ENCODE results near the gene OR52A5.
"Not testable (repeated sequence)": the region's sequence is repeated elsewhere in the genome, so short reads cannot be mapped to it uniquely, and the experiment has no call there.

OR52A5 gene

DNA sequence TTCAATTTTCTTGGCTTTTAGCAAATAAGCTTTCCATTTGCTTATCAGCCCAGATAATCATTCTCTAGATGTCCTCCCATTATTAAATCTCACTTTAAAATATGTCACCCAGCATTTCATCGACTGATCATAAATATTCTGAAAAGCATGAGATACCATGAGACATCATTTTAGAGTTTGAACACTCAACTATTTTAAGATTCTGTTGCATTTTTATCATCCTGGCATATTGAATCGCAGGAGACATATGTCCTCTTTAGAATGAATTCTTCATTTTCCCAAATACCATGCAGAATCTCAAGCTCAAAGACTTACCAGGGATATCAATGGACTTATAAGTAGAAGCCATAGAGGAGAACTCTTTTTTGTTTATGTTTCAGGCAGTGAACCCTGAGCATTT is at the start of gene OR52A5:
OR52A5 (minus strand) TSS at position 361 of the 400 bp plus-strand sequence. CDS start 5,714 bp downstream, outside the sequence.
- no peak within 1 kb of the TSS for H3K27ac ChIP-seq
- no peak within 1 kb of the TSS for H3K4me3 ChIP-seq
- no peaks in the 10 kb centered on the region for H3K9me3 ChIP-seq (replicated peaks in 1 of 11)
- no peak within 1 kb of the TSS for H3K9ac ChIP-seq
- no peaks in the 10 kb centered on the region for H3K36me3 ChIP-seq
- TF ChIP-seq Cebpa-rat (IDR thresholded peaks at IDR 0.05) = no peak
- no peaks in the 10 kb centered on the region for H3K4me1 ChIP-seq
- H3K27me3 ChIP-seq = no peaks in the 10 kb centered on the region
- no peaks in the 10 kb centered on the region for H4K20me1 ChIP-seq
- no peak within 1 kb of the TSS for H3K4me2 ChIP-seq

DNA sequence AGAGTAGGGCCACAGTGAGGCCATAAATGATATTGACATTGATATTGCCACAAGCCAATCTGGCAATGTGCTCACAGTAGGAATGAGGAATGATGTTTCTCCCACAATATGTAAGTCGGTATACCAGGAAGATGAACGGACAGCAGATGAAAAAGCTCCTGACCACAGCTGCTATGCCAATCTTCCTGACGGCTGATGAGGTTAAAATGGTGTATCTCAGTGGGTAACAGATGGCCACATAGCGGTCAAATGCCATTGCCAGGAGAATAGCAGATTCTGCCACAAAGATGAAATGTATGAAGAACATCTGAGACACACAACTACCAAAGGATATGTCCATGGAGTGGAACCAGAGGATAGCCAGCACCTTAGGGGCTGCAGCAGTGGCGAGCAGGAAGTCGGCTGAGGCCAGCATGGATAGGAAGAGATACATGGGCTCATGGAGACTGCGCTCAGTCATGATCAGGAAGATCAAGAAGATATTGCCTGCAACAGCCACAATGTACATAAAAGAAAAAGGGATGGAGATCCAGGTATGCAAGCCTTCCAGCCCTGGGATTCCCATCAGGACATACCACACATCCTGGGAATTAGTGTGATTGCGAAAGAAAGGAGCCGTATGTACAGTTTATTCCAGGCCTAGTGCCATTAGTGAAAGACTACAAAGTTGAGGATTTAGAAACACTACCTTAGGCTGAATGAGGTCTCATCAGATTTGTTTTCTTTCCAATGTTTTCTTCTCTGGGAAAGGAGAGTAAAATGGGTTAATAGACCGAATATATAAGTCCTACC is 40.1 kb upstream of the OR52A5 start:
- Histone ChIP-seq H3K4me3 (no peak overlapping the region), H3K9ac (no peak overlapping the region), H3K27ac (no peak overlapping the region), H4K20me1 (no peaks in the 10 kb centered on the region), H3K27me3 (no peaks in the 10 kb centered on the region), H3K36me3 (no peaks in the 10 kb centered on the region), H3K9me3 (replicated peaks in 1 of 11) (no peaks in the 10 kb centered on the region), H3K4me2 (no peak overlapping the region), H3K4me1 (no peaks in the 10 kb centered on the region)
- peak in 2 of 11 experiments; percentile 16 to 59; a peak in 3 of 22 replicates for TF ChIP-seq Cebpa-rat (IDR thresholded peaks at IDR 0.05)

DNA sequence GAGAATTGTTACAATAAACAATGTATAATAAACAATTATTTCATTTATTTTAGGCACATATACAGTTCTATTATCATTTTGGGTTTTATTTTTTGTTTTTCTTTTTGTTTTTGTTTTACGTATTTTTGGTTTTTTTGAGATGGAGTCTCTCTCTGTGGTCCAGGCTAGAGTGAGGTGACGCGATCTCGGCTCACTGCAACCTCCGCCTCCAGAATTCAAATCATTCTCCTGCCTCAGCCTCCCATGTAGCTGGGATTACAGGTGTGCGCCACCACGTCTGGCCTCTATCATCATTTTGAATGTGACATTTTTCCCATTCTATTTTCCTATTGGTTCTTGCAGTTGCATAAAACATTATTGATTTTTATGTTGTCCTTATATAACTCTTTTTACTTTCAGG is 36.8 kb upstream of the OR52A5 start:
- H3K4me3 ChIP-seq = no peak overlapping the region
- H4K20me1 ChIP-seq = no peaks in the 10 kb centered on the region
- H3K4me1 ChIP-seq = no peaks in the 10 kb centered on the region
- H3K36me3 ChIP-seq = no peaks in the 10 kb centered on the region
- TF ChIP-seq Cebpa-rat (IDR thresholded peaks at IDR 0.05) = no peak
- no peak overlapping the region for H3K4me2 ChIP-seq
- H3K9ac ChIP-seq = no peak overlapping the region
- no peaks in the 10 kb centered on the region for H3K27me3 ChIP-seq
- no peak overlapping the region for H3K27ac ChIP-seq
- H3K9me3 ChIP-seq (replicated peaks in 1 of 11) = no peaks in the 10 kb centered on the region

DNA sequence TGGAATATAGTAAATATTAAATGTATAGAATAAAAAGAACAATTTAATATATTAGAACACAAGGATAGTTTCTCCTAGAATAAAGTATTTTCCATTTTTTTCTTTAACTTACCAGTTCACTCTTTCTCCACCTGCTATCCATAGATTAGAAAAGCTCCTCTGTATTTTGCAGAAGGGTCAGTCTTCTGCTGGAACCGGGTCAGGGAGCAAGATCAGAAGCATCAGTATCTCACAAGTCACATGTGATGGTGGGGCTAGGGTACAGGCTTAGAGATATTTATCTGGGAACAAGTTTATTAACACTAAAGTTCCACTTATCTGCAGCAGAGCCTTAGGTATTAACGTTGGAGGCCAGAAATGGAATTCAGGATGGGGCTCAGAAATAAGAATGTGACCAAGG is 33.7 kb upstream of the OR52A5 start:
- Histone ChIP-seq H3K27ac (no peak overlapping the region), H3K27me3 (no peaks in the 10 kb centered on the region), H3K4me2 (no peak overlapping the region), H3K9ac (no peak overlapping the region), H4K20me1 (no peaks in the 10 kb centered on the region), H3K4me3 (no peak overlapping the region), H3K36me3 (no peaks in the 10 kb centered on the region), H3K4me1 (peaks cover 0 to 12% (median 3%) of the 10 kb centered on the region in 10 experiments; a peak in 8 of 20 replicates), H3K9me3 (replicated peaks in 1 of 11) (no peaks in the 10 kb centered on the region)
- TF ChIP-seq Cebpa-rat (IDR thresholded peaks at IDR 0.05) = no peak

DNA sequence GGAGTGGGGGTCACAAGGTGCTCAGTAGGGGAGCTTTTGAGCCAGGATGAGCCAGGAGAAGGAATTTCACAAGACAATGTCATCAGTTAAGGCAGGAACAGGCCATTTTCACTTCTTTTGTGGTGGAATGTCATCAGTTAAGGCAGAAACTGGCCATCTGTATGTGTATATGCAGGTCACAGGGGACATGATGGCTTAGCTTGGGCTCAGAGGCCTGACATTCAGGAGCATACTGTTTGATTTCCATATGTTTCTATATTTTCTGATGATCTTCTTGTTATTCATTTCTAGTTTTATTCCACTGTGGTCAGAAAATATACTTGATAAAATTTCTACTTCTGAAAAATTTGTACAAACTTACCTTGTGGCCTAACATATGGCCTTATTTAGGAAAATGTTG is 27.7 kb upstream of the OR52A5 start:
- H3K4me3 ChIP-seq; H3K27me3 ChIP-seq; H3K9me3 ChIP-seq (replicated peaks in 1 of 11); H4K20me1 ChIP-seq; H3K27ac ChIP-seq; H3K9ac ChIP-seq; H3K36me3 ChIP-seq: not testable (repeated sequence)
- Histone ChIP-seq H3K4me2 (peak overlapping the region in 2 of 11 experiments; percentile 37 to 45; a peak in 2 of 22 replicates), H3K4me1 (peaks cover 0 to 21% (median 4%) of the 10 kb centered on the region in 10 experiments; a peak in 8 of 20 replicates)

DNA sequence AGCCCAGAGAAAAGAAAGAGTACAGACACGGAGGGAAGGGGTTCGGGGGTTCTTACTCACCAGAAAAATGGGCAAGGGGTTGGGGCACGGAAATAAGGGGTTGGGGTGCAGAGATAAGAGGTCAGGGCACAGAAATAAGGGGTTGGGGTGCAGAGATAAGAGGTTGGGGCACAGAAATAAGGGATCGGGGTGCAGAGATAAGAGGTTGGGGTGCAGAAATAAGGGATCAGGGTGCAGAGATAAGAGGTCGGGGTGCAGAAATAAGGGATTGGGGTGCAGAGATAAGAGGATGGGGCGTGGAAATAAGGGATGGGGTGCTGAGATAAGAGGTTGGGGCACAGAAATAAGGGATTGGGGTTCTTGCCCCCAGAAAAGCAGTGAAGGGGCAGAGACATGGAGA is 26.7 kb upstream of the OR52A5 start:
- H3K4me1 ChIP-seq = peaks cover 0 to 21% (median 4%) of the 10 kb centered on the region in 10 experiments; a peak in 8 of 20 replicates
- not testable (repeated sequence) for H3K36me3 ChIP-seq; H3K27ac ChIP-seq; H3K9me3 ChIP-seq (replicated peaks in 1 of 11); H4K20me1 ChIP-seq; H3K9ac ChIP-seq; H3K4me2 ChIP-seq; H3K27me3 ChIP-seq; H3K4me3 ChIP-seq

DNA sequence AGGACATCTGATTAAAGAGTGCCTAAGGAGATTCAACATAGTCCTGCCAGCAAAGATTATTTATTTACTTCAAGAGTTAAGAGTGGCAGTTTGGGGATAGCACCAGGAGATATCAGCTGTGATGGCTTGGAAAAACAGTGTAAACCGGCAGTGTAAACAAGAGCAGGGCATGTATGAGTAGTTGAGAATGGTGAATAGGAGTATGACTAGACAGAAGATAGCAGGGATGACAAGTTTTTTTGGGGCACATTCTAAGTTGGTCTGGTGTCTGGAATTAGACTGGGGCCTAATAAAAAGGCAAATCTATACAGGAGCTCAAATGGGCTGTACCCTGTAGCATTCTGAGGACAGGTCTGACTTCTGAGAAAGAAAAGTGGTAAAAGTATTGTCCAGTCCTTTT is 22.9 kb upstream of the OR52A5 start:
- not testable (repeated sequence) for H3K27me3 ChIP-seq; H3K27ac ChIP-seq; H3K9ac ChIP-seq; H4K20me1 ChIP-seq; H3K36me3 ChIP-seq; H3K4me2 ChIP-seq; H3K4me1 ChIP-seq; H3K9me3 ChIP-seq (replicated peaks in 1 of 11); H3K4me3 ChIP-seq

DNA sequence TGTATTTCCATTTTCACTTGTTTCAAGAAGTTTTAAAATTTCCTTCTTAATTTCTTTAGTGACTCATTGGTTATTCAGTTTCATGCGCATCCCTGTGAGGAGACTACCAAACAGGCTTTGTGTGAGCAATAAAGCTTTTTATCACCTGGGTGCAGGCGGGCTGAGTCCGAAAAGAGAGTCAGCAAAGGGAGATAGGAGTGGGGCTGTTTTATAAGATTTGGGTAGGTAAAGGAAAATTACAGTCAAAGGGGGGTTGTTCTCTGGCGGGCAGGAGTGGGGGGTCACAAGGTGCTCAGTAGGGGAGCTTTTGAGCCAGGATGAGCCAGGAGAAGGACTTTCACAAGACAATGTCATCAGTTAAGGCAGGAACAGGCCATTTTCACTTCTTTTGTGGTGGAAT is 22.1 kb upstream of the OR52A5 start:
- not testable (repeated sequence) for H3K27me3 ChIP-seq; H3K36me3 ChIP-seq; H3K4me2 ChIP-seq; H3K27ac ChIP-seq; H3K4me3 ChIP-seq; H3K9me3 ChIP-seq (replicated peaks in 1 of 11); H3K4me1 ChIP-seq; H4K20me1 ChIP-seq; H3K9ac ChIP-seq

DNA sequence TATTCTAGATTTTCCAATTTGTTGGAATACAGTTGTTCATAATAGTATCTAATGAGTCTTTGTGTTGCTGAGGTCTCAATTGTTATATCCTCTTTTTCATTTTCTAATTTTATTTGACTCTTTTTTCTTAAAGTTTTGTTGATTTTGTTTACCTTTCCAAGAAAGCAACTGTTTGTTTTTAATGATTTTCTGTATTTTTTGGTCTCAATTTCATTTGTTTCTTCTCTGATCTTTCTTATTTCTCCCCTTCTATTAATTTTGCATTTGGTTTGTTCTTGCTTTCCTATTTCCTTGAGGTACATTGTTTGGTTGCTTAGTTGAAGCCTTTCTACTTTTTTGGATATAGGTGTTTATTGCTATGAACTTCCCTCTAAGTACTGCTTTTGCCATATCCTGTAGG is 21.6 kb upstream of the OR52A5 start:
- Histone ChIP-seq H3K36me3 (no peaks in the 10 kb centered on the region), H3K4me2 (no peak overlapping the region), H3K27me3 (no peaks in the 10 kb centered on the region), H3K9ac (no peak overlapping the region), H4K20me1 (no peaks in the 10 kb centered on the region), H3K9me3 (replicated peaks in 1 of 11) (no peaks in the 10 kb centered on the region), H3K4me3 (no peak overlapping the region), H3K27ac (no peak overlapping the region), H3K4me1 (peaks cover 0 to 9% (median 0%) of the 10 kb centered on the region in 10 experiments; a peak in 2 of 20 replicates)
- no peak for TF ChIP-seq Cebpa-rat (IDR thresholded peaks at IDR 0.05)

DNA sequence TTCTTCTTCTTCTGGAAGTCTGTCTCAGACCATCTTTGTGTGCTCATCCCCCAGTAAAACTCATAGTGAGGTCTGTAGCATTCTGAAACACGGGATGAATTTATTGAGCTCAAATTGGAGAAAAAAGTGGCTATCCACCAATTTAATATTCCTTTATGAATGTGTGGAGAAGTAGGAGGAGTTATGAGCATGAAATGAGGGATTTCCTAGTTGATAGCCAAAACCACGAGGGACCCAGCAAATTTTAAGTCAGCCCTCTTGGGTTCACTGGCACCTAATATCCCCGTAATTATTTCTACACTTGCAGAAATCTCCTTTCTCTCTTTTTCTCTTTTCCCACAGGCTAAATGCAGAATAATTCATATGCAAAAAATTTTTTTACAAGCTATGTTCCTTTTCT is 16.5 kb upstream of the OR52A5 start, which contains the start of gene OR52A1:
OR52A1 (minus strand) TSS at position 101 of the 400 bp plus-strand sequence. CDS start 2,388 bp downstream, outside the sequence.
- no peak within 1 kb of the TSS for H3K4me3 ChIP-seq
- H3K36me3 ChIP-seq = no peaks in the 10 kb centered on the region
- H3K4me1 ChIP-seq = peaks cover 0 to 28% (median 0%) of the 10 kb centered on the region in 10 experiments; a peak in 6 of 20 replicates
- H3K4me2 ChIP-seq = peak within 1 kb of the TSS in 2 of 11 experiments; percentile 17 to 50; a peak in 4 of 22 replicates
- TF ChIP-seq Cebpa-rat (IDR thresholded peaks at IDR 0.05) = no peak
- H3K27me3 ChIP-seq = no peaks in the 10 kb centered on the region
- H4K20me1 ChIP-seq = no peaks in the 10 kb centered on the region
- H3K27ac ChIP-seq = no peak within 1 kb of the TSS
- no peak within 1 kb of the TSS for H3K9ac ChIP-seq
- H3K9me3 ChIP-seq (replicated peaks in 1 of 11) = no peaks in the 10 kb centered on the region

Data from BLaER1 treated with 17β-estradiol and CSF1 and Interleukin-3, amounts not matched to agents 10 nM and 100 nM (cell line).